Tongue (tissue), 2 donors: ENCODE data around the gene RAB4B. TPM values are rescaled to one million over a fixed set of nuclear protein-coding genes. Genes with fewer than 3 reads are reported as not detected.
A peak's percentile ranks its signal among the peaks of the same experiment; 100 is the strongest.
"Not testable (repeated sequence)": the region's sequence is repeated elsewhere in the genome, so short reads cannot be mapped to it uniquely, and the experiment has no call there.

Experiments used
- DNase-seq: peaks from one replicate; pipeline ENCODE4 v3.0.0-alpha.2; 2015
- total RNA-seq: library from RNA; depleted of rRNA; stranded (reverse); fragments of >200 nt; gene quantifications from one replicate; pipeline ENCODE4 v1.2.3, GENCODE V29; 2014

The RAB4B gene
- total RNA-seq, 1 donor from 2014 or later: 5.6 TPM

- peak; percentile 100 for DNase-seq
Observed at GRCh38 chr19:40750874-40751537, 27.0 kb upstream of the RAB4B start, which contains the start of gene SNRPA. Gene SNRPA, plus strand, starts transcription at chr19:40751203. Its CDS starts 206 bp downstream, at chr19:40751409.

- no peak for DNase-seq
Observed at GRCh38 chr19:40752257-40752781, 25.7 kb upstream of the RAB4B start.

DNA sequence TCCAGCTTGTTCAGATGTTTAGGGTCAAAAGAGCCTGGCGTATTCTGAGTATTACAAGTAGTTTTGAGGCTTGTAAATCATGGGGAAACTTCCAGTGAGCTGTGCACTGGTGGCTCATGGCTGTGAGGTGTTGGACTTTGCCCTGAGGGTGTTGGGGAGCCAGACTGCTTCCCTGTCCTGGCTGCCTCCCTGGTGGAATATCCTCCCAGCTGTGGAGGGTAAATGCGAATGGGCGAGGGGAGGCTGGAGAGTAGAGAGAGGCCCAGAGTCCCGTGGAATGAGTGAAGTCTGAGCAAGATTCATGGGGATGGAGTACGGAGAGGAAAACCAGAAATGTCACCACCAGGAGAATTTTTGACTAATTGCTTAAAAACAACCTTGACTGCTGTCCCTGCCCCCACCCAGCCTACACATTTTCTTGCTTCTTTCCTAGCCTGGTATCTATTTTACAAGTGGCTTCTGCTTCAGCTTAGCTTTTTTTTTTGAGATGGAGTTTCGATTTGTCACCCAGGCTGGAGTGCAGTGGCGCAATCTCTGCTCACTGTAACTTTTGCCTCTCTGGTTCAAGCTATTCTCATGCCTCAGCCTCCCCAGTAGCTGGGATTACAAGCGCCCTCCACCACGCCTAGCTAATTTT lies 23.3 kb upstream of the RAB4B start:
- no peak for DNase-seq

DNA sequence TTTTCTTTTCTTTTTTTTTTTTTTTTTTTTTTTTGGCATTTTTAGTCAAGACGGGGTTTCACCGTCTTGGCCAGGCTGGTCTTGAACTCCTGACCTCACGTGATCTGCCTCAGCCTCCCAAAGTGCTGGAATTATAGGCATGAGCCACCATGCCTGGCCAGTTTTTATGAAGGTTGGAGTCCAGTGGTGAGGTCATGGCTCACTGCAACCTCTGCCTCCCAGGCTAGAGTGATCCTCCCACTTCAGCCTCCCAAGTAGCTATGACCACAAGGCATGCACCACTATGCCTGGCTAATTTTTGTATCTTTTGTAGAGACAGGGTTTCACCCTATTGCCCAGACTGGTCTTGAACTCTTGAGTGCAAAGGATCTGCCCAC lies 22.8 kb upstream of the RAB4B start:
- no peak for DNase-seq

DNA sequence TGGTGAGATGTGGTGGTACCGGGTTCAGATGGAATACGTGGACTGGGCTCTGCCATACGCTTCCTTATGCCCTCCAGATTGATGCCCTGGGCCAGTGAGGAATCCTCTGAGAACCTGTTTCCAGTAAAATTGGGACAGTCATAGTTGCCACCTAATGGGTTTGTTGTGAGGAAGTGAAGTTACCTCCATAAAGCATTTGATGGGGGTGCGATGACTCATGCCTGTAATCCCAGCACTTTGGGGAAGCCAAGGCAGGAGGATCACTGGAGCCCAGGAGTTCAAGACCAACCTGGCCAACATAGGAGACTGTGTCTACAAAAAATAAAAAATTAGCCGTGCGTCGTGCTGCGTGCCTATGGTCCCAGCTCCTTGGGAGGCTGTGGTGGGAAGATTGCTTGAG lies 22.3 kb upstream of the RAB4B start:
- no peak for DNase-seq

- no peak for DNase-seq
Observed at GRCh38 chr19:40756502-40757110, 21.4 kb upstream of the RAB4B start.

DNA sequence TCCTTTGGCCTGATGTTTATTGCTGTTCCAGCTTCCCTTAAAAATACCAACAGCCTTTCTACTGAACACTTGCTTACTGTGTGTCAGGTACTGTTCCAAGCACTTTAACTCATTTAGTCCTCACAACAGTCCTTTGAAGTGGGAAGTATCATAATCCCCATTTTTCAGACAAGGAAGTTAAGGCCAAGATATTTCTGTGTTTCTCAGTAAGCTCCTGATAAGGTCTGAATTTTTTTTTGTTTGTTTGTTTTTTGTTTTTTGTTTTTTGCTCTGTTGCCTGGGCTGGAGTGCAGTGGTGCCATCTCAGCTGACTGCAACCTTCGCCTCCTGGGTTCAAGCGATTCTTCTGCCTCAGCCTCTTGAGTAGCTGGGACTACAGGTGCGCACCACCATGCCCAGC lies 19.6 kb upstream of the RAB4B start:
- no peak for DNase-seq

- no peak for DNase-seq
Observed at GRCh38 chr19:40759352-40759751, 18.7 kb upstream of the RAB4B start.

DNA sequence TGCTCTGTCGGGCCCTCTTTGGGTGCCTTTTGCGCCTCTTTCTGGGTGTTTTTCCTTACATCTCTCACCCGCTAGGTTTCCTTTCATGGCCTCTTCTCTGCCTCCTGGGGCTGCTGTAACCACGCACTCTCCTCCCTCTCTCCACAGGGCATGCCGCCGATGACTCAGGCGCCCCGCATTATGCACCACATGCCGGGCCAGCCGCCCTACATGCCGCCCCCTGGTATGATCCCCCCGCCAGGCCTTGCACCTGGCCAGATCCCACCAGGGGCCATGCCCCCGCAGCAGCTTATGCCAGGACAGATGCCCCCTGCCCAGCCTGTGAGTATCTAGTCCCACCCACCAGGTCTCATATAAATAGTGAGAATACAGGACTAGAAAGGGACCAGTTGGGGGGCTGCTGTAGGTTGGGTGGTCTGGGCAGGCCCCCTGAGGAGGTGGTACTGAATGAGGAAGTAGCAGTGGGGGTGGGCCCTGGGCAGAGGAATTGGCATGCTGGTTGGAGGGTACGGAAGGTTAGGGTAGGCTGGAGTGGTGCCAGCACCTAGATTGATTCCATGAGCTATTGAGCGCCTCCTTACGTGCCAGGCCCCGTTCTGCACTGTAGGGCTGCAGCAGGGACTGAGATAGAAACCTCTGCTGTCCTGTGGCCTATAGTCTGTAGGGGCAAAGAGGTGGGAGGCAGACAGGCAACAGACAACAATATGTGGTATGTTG lies 15.1 kb upstream of the RAB4B start:
- no peak for DNase-seq

DNA sequence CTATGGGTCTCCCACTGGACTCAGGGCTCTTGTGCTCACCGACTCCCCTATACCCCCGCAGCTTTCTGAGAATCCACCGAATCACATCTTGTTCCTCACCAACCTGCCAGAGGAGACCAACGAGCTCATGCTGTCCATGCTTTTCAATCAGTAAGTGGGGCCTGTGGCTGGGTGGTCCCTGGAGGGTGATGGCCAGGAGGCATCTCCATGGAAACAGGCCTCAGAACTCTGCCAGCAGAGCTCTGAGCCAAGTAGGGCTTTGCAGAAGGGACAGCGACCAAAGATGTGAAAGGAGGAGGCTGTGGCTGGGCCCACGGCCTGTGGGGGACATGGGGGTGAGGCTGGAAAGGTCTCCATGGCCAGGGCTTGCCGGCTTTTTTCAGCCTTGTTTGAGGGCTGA lies 14.5 kb upstream of the RAB4B start:
- DNase-seq: no peak

GRCh38 chr19:40763963-40764362 lies 14.1 kb upstream of the RAB4B start:
- DNase-seq: no peak

- DNase-seq: not testable (repeated sequence)
Observed at GRCh38 chr19:40766385-40766784, 11.7 kb upstream of the RAB4B start.

DNA sequence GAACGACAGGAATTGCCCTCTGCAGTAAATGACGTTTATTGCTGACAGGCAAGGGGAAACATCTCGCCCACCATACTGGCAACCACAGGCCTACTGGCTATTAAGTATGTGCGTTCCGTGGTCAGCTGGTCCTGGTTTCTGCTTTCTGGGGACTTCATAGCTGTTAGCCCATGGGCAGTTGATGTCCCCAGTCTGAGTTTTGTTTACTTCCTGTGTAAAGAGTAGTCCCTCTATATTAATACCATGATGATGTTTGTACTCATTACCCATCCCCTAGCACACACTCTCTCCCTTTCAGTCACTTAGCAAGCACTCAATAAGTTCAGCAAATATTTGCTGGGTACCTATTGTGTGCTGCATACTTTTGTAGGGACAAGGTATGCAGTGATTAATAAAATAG lies 9.2 kb upstream of the RAB4B start:
- DNase-seq: no peak

GRCh38 chr19:40771101-40771862 lies 6.8 kb upstream of the RAB4B start:
- not testable (repeated sequence) for DNase-seq

DNA sequence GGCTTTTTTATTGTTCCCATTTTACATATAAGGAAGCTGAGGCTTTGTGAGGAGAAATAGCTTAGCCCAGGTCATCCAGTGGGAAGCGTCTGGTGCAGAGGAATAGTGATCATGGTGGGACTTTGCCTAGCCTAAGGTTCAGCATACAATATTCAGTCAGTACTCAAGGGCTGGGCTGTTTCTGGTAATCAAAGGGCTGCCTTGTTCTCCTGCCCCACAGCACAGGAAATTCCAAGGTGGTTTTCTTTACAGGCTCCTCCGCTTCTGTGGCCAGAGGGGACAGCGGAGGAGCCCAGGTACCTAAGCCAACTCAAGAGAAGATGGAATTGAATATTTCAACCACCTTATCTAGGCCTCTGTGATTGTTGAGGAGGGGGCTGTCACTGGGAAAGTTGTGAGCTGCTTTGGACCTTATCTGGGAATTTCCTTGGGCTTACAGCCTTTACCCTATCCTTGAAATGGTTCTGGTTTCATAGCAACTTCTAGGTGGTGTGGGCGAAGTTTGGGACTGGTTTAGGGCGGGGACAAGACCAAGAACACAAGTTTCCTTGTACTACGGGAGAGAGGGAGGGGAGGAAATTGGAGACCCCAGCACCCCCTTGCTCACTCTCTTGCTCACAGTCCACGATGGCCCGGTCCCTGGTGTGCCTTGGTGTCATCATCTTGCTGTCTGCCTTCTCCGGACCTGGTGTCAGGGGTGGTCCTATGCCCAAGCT lies 3.0 kb upstream of the RAB4B start, which contains the start of gene MIA:
Gene MIA (plus strand): TSS at position 606 of the 716 bp plus-strand sequence. CDS start 22 bp downstream, at position 628.
- DNase-seq: no peak

DNA sequence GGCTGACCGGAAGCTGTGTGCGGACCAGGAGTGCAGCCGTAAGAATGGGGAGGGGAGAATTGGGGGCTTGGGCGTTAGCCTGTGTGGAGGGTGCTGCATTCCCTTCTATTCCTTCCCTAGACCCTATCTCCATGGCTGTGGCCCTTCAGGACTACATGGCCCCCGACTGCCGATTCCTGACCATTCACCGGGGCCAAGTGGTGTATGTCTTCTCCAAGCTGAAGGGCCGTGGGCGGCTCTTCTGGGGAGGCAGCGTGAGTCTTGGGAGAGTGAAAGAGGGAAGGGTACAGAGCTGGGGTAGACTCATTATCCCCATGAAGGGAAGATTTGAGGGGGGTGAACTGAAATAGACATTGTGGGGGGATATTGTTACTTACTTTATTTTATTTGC lies 2.4 kb upstream of the RAB4B start:
- no peak for DNase-seq

DNA sequence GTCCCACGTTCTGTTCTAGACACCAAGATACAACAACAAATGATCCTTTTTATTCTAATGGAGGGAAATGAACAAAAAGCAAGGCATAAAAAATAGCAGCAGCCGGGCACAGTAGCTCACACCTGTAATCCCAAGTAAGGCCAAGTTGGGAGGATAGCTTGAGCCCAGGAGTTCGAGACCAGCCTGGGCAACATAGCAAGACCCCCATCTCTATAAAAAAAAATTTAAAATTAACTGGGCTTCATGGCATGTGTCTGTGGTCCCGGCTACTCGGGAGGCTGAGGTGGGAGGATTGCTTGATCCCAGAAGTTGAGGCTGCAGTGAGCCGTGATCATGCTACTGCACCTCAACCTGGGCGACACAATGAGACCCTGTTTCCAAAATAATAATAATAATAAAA lies 1.7 kb upstream of the RAB4B start:
- DNase-seq: no peak

GRCh38 chr19:40776932-40777644 lies 959 bp upstream of the RAB4B start:
- peak; percentile 98 for DNase-seq

- DNase-seq: no peak
Observed at GRCh38 chr19:40777645-40777936, 456 bp upstream of the RAB4B start.

- no peak for DNase-seq
Observed at GRCh38 chr19:40778706-40779284, 748 bp downstream of the RAB4B start.
